Right renal cortex interstitium (tissue), 3 donors: ENCODE data around the gene SLC25A47. TPM values are rescaled to one million over a fixed set of nuclear protein-coding genes. Genes with fewer than 3 reads are reported as not detected.
"Not testable (repeated sequence)": the region's sequence is repeated elsewhere in the genome, so short reads cannot be mapped to it uniquely, and the experiment has no call there.

Experiments
- DNase-seq, 3 donors: peaks; one replicate each; pipeline ENCODE4 v3.0.0-alpha.2; 2013; ENCODE audit warnings: low read depth in 3 of 3, low spot score in 2 of 3
- polyA plus RNA-seq, 3 donors: library from polyadenylated mRNA; unstranded; fragments of 120-200 nt; gene quantifications; one replicate each; pipeline ENCODE4 v1.2.1, GENCODE V29; 2013; ENCODE audit not compliant: insufficient read length in 3 of 3

SLC25A47 gene
- polyA plus RNA-seq: under 1 TPM in 1 of 3 donors, not detected in 2; 0.10 TPM

- DNase-seq: no peak
Observed at GRCh38 chr14:100323121-100323941, at the start of gene SLC25A47. Gene SLC25A47, plus strand, starts transcription at chr14:100323339. Its CDS starts 76 bp downstream, at chr14:100323415.

- DNase-seq: no peak
Observed at GRCh38 chr14:100274250-100274649, 48.9 kb upstream of the SLC25A47 start.

- no peak for DNase-seq
Observed at GRCh38 chr14:100275214-100275613, 47.9 kb upstream of the SLC25A47 start.

- DNase-seq: no peak
Observed at GRCh38 chr14:100278702-100279101, 44.4 kb upstream of the SLC25A47 start.

- no peak for DNase-seq
Observed at GRCh38 chr14:100279133-100279532, 44.0 kb upstream of the SLC25A47 start.

GRCh38 chr14:100279563-100279962, 43.6 kb upstream of the SLC25A47 start:
- no peak for DNase-seq

- no peak for DNase-seq
Observed at GRCh38 chr14:100281286-100282082, 41.7 kb upstream of the SLC25A47 start.

- no peak for DNase-seq
Observed at GRCh38 chr14:100282083-100282350, 41.1 kb upstream of the SLC25A47 start.

- DNase-seq: no peak
Observed at GRCh38 chr14:100282766-100283419, 40.2 kb upstream of the SLC25A47 start.

GRCh38 chr14:100283436-100283835, 39.7 kb upstream of the SLC25A47 start:
- not testable (repeated sequence) for DNase-seq

- DNase-seq: no peak
Observed at GRCh38 chr14:100283984-100284881, 38.9 kb upstream of the SLC25A47 start.

GRCh38 chr14:100285021-100285912, 37.9 kb upstream of the SLC25A47 start:
- no peak for DNase-seq

GRCh38 chr14:100285913-100286400, 37.2 kb upstream of the SLC25A47 start:
- DNase-seq: no peak

- no peak for DNase-seq
Observed at GRCh38 chr14:100286484-100287191, 36.5 kb upstream of the SLC25A47 start.

GRCh38 chr14:100287202-100287997, 35.7 kb upstream of the SLC25A47 start:
- no peak for DNase-seq

- not testable (repeated sequence) for DNase-seq
Observed at GRCh38 chr14:100287998-100288295, 35.2 kb upstream of the SLC25A47 start.

GRCh38 chr14:100288382-100289185, 34.6 kb upstream of the SLC25A47 start:
- DNase-seq: no peak
